Hepatocyte (in vitro differentiated cells): ENCODE data around the gene DTX3. TPM values are rescaled to one million over a fixed set of nuclear protein-coding genes. Genes with fewer than 3 reads are reported as not detected.
A peak's percentile ranks its signal among the peaks of the same experiment; 100 is the strongest.
"Not testable (repeated sequence)": the region's sequence is repeated elsewhere in the genome, so short reads cannot be mapped to it uniquely, and the experiment has no call there.

ENCODE experiments used
- DNase-seq: peaks from one replicate; pipeline ENCODE4 v3.0.0-alpha.2; 2016; ENCODE audit warnings: low spot score
- H2AFZ ChIP-seq: fragments of 200-600 bp; sonication (generic); 2 replicates; pipeline ENCODE4 v1.6.0; 2016; ENCODE audit warnings: antibody characterized with exemption, mild to moderate bottlenecking
- H3K27ac ChIP-seq: fragments of 200-600 bp; sonication (generic); 2 replicates; pipeline ENCODE4 v1.5.1; 2016; ENCODE audit warnings: mild to moderate bottlenecking
- H3K27me3 ChIP-seq: fragments of 200-600 bp; sonication (generic); 2 replicates; pipeline ENCODE4 v1.6.1; 2016
- H3K36me3 ChIP-seq: fragments of 200-600 bp; sonication (generic); replicated peaks from 2 replicates; pipeline ENCODE4 v1.5.1; 2016; ENCODE audit warnings: low read depth; ENCODE audit not compliant: insufficient read depth
- H3K4me1 ChIP-seq: fragments of 200-600 bp; sonication (generic); 2 replicates; pipeline ENCODE4 v1.5.1; 2016; ENCODE audit warnings: mild to moderate bottlenecking, moderate library complexity; ENCODE audit not compliant: insufficient read depth
- H3K4me2 ChIP-seq: fragments of 200-600 bp; sonication (generic); 2 replicates; pipeline ENCODE4 v1.6.0; 2016
- H3K4me3 ChIP-seq: fragments of 200-600 bp; sonication (generic); 2 replicates; pipeline ENCODE4 v1.5.1; 2016; ENCODE audit warnings: mild to moderate bottlenecking
- H3K79me2 ChIP-seq: fragments of 200-600 bp; sonication (generic); 2 replicates; pipeline ENCODE4 v1.6.0; 2017; ENCODE audit warnings: mild to moderate bottlenecking
- H3K9me2 ChIP-seq: fragments of 200-600 bp; sonication (generic); replicated peaks from 2 replicates; pipeline ENCODE4 v1.6.0; 2017; ENCODE audit warnings: mild to moderate bottlenecking; ENCODE audit not compliant: insufficient read depth
- H3K9me3 ChIP-seq: fragments of 200-600 bp; sonication (generic); 2 replicates; pipeline ENCODE4 v1.5.1; 2016; ENCODE audit warnings: low read depth, mild to moderate bottlenecking
- H4K20me1 ChIP-seq: fragments of 200-600 bp; sonication (generic); 2 replicates; pipeline ENCODE4 v1.6.0; 2016; ENCODE audit warnings: mild to moderate bottlenecking; ENCODE audit not compliant: insufficient read depth, poor library complexity, severe bottlenecking
- CTCF ChIP-seq: fragments of 200-600 bp; sonication (generic); IDR thresholded peaks from 2 replicates; pipeline ENCODE4 v1.5.1; 2016; ENCODE audit warnings: antibody characterized with exemption, mild to moderate bottlenecking; ENCODE audit not compliant: poor library complexity
- EZH2 ChIP-seq: fragments of 200-600 bp; sonication (generic); IDR thresholded peaks from 2 replicates; pipeline ENCODE4 v1.6.1; 2016; ENCODE audit warnings: antibody characterized with exemption, mild to moderate bottlenecking, borderline replicate concordance
- EZH2phosphoT487 ChIP-seq: fragments of 200-600 bp; sonication (generic); IDR thresholded peaks from one replicate; pipeline ENCODE4 v1.6.1; 2018; ENCODE audit warnings: antibody characterized with exemption, mild to moderate bottlenecking, low read depth, moderate library complexity; ENCODE audit not compliant: unreplicated experiment, severe bottlenecking
- WGBS: methylation state at CpG from one replicate; pipeline ENCODE4 v1.1.6; 2016; ENCODE audit warnings: low lambda C conversion rate; ENCODE audit errors: missing lambda C conversion rate; 5-methylcytosine and 5-hydroxymethylcytosine counted together
- polyA plus RNA-seq: library from polyadenylated mRNA; unstranded; fragments of >200 nt; fragmentation: Nextera tagmentation; extraction: Ambion mirVana; gene quantifications from 2 replicates; pipeline ENCODE4 v1.2.1, GENCODE V29; 2016
- total RNA-seq: library from RNA; depleted of rRNA; stranded (reverse); fragments of >200 nt; gene quantifications from 2 replicates; pipeline ENCODE4 v1.2.3, GENCODE V29; 2014

DTX3 gene
- total and polyA plus RNA-seq, 2 experiments from 2014 or later, result 19.9 to 31.2 TPM

GRCh38 chr12:57655541-57656240, 51.1 kb downstream of the DTX3 start:
- TF ChIP-seq CTCF, result no peak
- no peak for TF ChIP-seq EZH2
- TF ChIP-seq EZH2phosphoT487, result no peak
- Histone ChIP-seq H3K4me2 (no peak overlapping the region), H2AFZ (no peak overlapping the region), H3K9me2 (no peaks in the 10 kb centered on the region), H3K4me1 (no peaks in the 10 kb centered on the region), H3K9me3 (no peaks in the 10 kb centered on the region), H3K36me3 (no peaks in the 10 kb centered on the region), H3K79me2 (no peaks in the 10 kb centered on the region), H3K4me3 (no peak overlapping the region), H3K27me3 (no peaks in the 10 kb centered on the region), H3K27ac (no peak overlapping the region), H4K20me1 (no peaks in the 10 kb centered on the region)
- 79% methylated on average over 22 of the region's 23 CpGs for WGBS
- no peak for DNase-seq

- DNase-seq, result not testable (repeated sequence)
Measured at GRCh38 chr12:57656408-57656807, 51.8 kb downstream of the DTX3 start.

GRCh38 chr12:57657744-57658143, 53.1 kb downstream of the DTX3 start:
- DNase-seq, result peak; percentile 18
- no peaks in the 10 kb centered on the region for H3K36me3 ChIP-seq
- H3K27me3 ChIP-seq, result no peaks in the 10 kb centered on the region
- H3K4me2 ChIP-seq, result no peak overlapping the region
- no peak overlapping the region for H3K27ac ChIP-seq
- H2AFZ ChIP-seq, result no peak overlapping the region
- H3K9me2 ChIP-seq, result no peaks in the 10 kb centered on the region
- no peaks in the 10 kb centered on the region for H3K9me3 ChIP-seq
- no peaks in the 10 kb centered on the region for H3K4me1 ChIP-seq
- H3K79me2 ChIP-seq, result no peaks in the 10 kb centered on the region
- no peak overlapping the region for H3K4me3 ChIP-seq
- H4K20me1 ChIP-seq, result no peaks in the 10 kb centered on the region
- 54% methylated on average over 3 of the region's 3 CpGs for WGBS
- TF ChIP-seq CTCF (no peak), EZH2 (no peak), EZH2phosphoT487 (no peak)

More at GRCh38 chr12:57656408-57656807, 51.8 kb downstream of the DTX3 start:
- H3K9me3 ChIP-seq, H3K4me2 ChIP-seq, H3K79me2 ChIP-seq, H3K27me3 ChIP-seq, H3K36me3 ChIP-seq, H2AFZ ChIP-seq, H3K27ac ChIP-seq, H3K4me1 ChIP-seq, H3K9me2 ChIP-seq, H4K20me1 ChIP-seq, H3K4me3 ChIP-seq: not testable (repeated sequence)
- 71% methylated on average over 4 of the region's 4 CpGs for WGBS

GRCh38 chr12:57658890-57659289, 54.3 kb downstream of the DTX3 start:
- no peak overlapping the region for H2AFZ ChIP-seq
- no peaks in the 10 kb centered on the region for H3K36me3 ChIP-seq
- H3K79me2 ChIP-seq, result no peaks in the 10 kb centered on the region
- H3K27ac ChIP-seq, result no peak overlapping the region
- H3K9me3 ChIP-seq, result no peaks in the 10 kb centered on the region
- no peak for TF ChIP-seq EZH2phosphoT487
- no peak for TF ChIP-seq CTCF
- TF ChIP-seq EZH2, result no peak
- H3K4me2 ChIP-seq, result no peak overlapping the region
- 42% methylated on average over 3 of the region's 3 CpGs for WGBS
- H4K20me1 ChIP-seq, result no peaks in the 10 kb centered on the region
- no peak for DNase-seq
- no peak overlapping the region for H3K4me3 ChIP-seq
- no peaks in the 10 kb centered on the region for H3K4me1 ChIP-seq
- H3K27me3 ChIP-seq, result no peaks in the 10 kb centered on the region
- H3K9me2 ChIP-seq, result no peaks in the 10 kb centered on the region

Other genes starting within 250 kb of the DTX3 start
- 22.8 and 28.7 TPM in 2 replicates for gene R3HDM2, start 173.8 kb upstream of the DTX3 start, total RNA-seq
- gene R3HDM2, start 173.8 kb upstream of the DTX3 start, polyA plus RNA-seq, result 13.4 and 17.1 TPM in 2 replicates
- gene INHBC, start 170.0 kb upstream of the DTX3 start, total RNA-seq, result 1.3 and 1.8 TPM in 2 replicates
- gene INHBC, start 170.0 kb upstream of the DTX3 start, polyA plus RNA-seq, result 1.5 and 3.4 TPM in 2 replicates
- 44.2 and 45.9 TPM in 2 replicates for gene INHBE, start 149.5 kb upstream of the DTX3 start, total RNA-seq
- 6.1 and 15.1 TPM in 2 replicates for gene INHBE, start 149.5 kb upstream of the DTX3 start, polyA plus RNA-seq
- 5.9 and 7.6 TPM in 2 replicates for gene GLI1, start 145.0 kb upstream of the DTX3 start, total RNA-seq
- 5.1 and 6.0 TPM in 2 replicates for gene GLI1, start 145.0 kb upstream of the DTX3 start, polyA plus RNA-seq
- 0.44 and 2.0 TPM in 2 replicates for gene ARHGAP9, start 125.0 kb upstream of the DTX3 start, total RNA-seq
- 2.2 and 3.6 TPM in 2 replicates for gene ARHGAP9, start 125.0 kb upstream of the DTX3 start, polyA plus RNA-seq
- 117 and 124 TPM in 2 replicates for gene MARS1, start 116.8 kb upstream of the DTX3 start, total RNA-seq
- gene MARS1, start 116.8 kb upstream of the DTX3 start, polyA plus RNA-seq, result 147 and 158 TPM in 2 replicates
- 92.7 and 105 TPM in 2 replicates for gene DDIT3, start 84.3 kb upstream of the DTX3 start, total RNA-seq
- gene DDIT3, start 84.3 kb upstream of the DTX3 start, polyA plus RNA-seq, result 133 and 145 TPM in 2 replicates
- 6.6 and 7.0 TPM in 2 replicates for gene MBD6, start 82.0 kb upstream of the DTX3 start, total RNA-seq
- 35.2 and 39.8 TPM in 2 replicates for gene MBD6, start 82.0 kb upstream of the DTX3 start, polyA plus RNA-seq
- 122 and 124 TPM in 2 replicates for gene DCTN2, start 57.6 kb upstream of the DTX3 start, total RNA-seq
- 110 and 112 TPM in 2 replicates for gene DCTN2, start 57.6 kb upstream of the DTX3 start, polyA plus RNA-seq
- gene KIF5A, start 54.8 kb upstream of the DTX3 start, total RNA-seq, result 0.03 and 0.16 TPM in 2 replicates
- 0.18 TPM in 2 replicates for gene KIF5A, start 54.8 kb upstream of the DTX3 start, polyA plus RNA-seq
- 30.0 and 41.6 TPM in 2 replicates for gene PIP4K2C, start 13.6 kb upstream of the DTX3 start, total RNA-seq
- 32.3 and 34.2 TPM in 2 replicates for gene PIP4K2C, start 13.6 kb upstream of the DTX3 start, polyA plus RNA-seq
- gene ARHGEF25, start 6.6 kb downstream of the DTX3 start, total RNA-seq, result 9.0 and 12.6 TPM in 2 replicates
- 0.29 and 1.3 TPM in 2 replicates for gene ARHGEF25, start 6.6 kb downstream of the DTX3 start, polyA plus RNA-seq
- gene B4GALNT1, start 28.4 kb downstream of the DTX3 start, total RNA-seq, result 0.24 and 0.97 TPM in 2 replicates
- 0.97 and 1.2 TPM in 2 replicates for gene B4GALNT1, start 28.4 kb downstream of the DTX3 start, polyA plus RNA-seq
- gene OS9, start 89.3 kb downstream of the DTX3 start, total RNA-seq, result 303 and 366 TPM in 2 replicates
- 243 and 250 TPM in 2 replicates for gene OS9, start 89.3 kb downstream of the DTX3 start, polyA plus RNA-seq
- 0.33 and 0.76 TPM in 2 replicates for gene AGAP2, start 133.9 kb downstream of the DTX3 start, total RNA-seq
- 0.04 TPM in 2 replicates for gene AGAP2, start 133.9 kb downstream of the DTX3 start, polyA plus RNA-seq
- gene TSPAN31, start 140.2 kb downstream of the DTX3 start, total RNA-seq, result 77.6 and 81.3 TPM in 2 replicates
- 54.9 and 69.2 TPM in 2 replicates for gene TSPAN31, start 140.2 kb downstream of the DTX3 start, polyA plus RNA-seq
- gene CDK4, start 147.5 kb downstream of the DTX3 start, total RNA-seq, result 306 and 339 TPM in 2 replicates
- 308 and 315 TPM in 2 replicates for gene CDK4, start 147.5 kb downstream of the DTX3 start, polyA plus RNA-seq
- 14.6 and 16.9 TPM in 2 replicates for gene MARCHF9, start 150.3 kb downstream of the DTX3 start, total RNA-seq
- 13.6 and 14.8 TPM in 2 replicates for gene MARCHF9, start 150.3 kb downstream of the DTX3 start, polyA plus RNA-seq
- gene CYP27B1, start 162.3 kb downstream of the DTX3 start, total RNA-seq, result 0.23 and 2.9 TPM in 2 replicates
- 0.89 and 2.3 TPM in 2 replicates for gene CYP27B1, start 162.3 kb downstream of the DTX3 start, polyA plus RNA-seq
- gene METTL1, start 167.3 kb downstream of the DTX3 start, total RNA-seq, result 8.6 and 8.8 TPM in 2 replicates
- gene METTL1, start 167.3 kb downstream of the DTX3 start, polyA plus RNA-seq, result 26.1 and 31.1 TPM in 2 replicates
- gene EEF1AKMT3, start 167.8 kb downstream of the DTX3 start, total RNA-seq, result 5.5 and 7.6 TPM in 2 replicates
- 4.5 and 10.3 TPM in 2 replicates for gene EEF1AKMT3, start 167.8 kb downstream of the DTX3 start, polyA plus RNA-seq
- gene TSFM, start 178.0 kb downstream of the DTX3 start, total RNA-seq, result 15.7 and 25.9 TPM in 2 replicates
- gene TSFM, start 178.0 kb downstream of the DTX3 start, polyA plus RNA-seq, result 38.9 and 46.8 TPM in 2 replicates
- gene AVIL, start 213.9 kb downstream of the DTX3 start, total RNA-seq, result 1.0 and 2.4 TPM in 2 replicates
- gene AVIL, start 213.9 kb downstream of the DTX3 start, polyA plus RNA-seq, result 0.93 and 1.3 TPM in 2 replicates
- 96.8 and 107 TPM in 2 replicates for gene CTDSP2, start 241.9 kb downstream of the DTX3 start, total RNA-seq
- gene CTDSP2, start 241.9 kb downstream of the DTX3 start, polyA plus RNA-seq, result 59.3 and 75.9 TPM in 2 replicates